Measurements from ENCODE around the gene SEMA4B. TPM values are rescaled to one million over a fixed set of nuclear protein-coding genes. Genes with fewer than 3 reads are reported as not detected.
"Not testable (repeated sequence)": the region's sequence is repeated elsewhere in the genome, so short reads cannot be mapped to it uniquely, and the experiment has no call there.

Gene SEMA4B
- total RNA-seq, 1 donor from 2014 or later = 30.2 TPM

GRCh38 chr15:90188065-90188464 lies 13.1 kb upstream of the SEMA4B start:
- H3K27ac Mint-ChIP-seq; H3K27me3 Mint-ChIP-seq (ENCODE audit: low read depth); DNase-seq (ENCODE audit: low spot score); H3K9me3 Mint-ChIP-seq; H3K36me3 Mint-ChIP-seq (ENCODE audit: low read depth); intact Hi-C loops (cut with micrococcal nuclease); H3K4me3 Mint-ChIP-seq (ENCODE audit: low read depth): not testable (repeated sequence)
- H3K4me1 Mint-ChIP-seq (ENCODE audit: low read depth) = peaks cover 41% of the 10 kb centered on the region

DNA sequence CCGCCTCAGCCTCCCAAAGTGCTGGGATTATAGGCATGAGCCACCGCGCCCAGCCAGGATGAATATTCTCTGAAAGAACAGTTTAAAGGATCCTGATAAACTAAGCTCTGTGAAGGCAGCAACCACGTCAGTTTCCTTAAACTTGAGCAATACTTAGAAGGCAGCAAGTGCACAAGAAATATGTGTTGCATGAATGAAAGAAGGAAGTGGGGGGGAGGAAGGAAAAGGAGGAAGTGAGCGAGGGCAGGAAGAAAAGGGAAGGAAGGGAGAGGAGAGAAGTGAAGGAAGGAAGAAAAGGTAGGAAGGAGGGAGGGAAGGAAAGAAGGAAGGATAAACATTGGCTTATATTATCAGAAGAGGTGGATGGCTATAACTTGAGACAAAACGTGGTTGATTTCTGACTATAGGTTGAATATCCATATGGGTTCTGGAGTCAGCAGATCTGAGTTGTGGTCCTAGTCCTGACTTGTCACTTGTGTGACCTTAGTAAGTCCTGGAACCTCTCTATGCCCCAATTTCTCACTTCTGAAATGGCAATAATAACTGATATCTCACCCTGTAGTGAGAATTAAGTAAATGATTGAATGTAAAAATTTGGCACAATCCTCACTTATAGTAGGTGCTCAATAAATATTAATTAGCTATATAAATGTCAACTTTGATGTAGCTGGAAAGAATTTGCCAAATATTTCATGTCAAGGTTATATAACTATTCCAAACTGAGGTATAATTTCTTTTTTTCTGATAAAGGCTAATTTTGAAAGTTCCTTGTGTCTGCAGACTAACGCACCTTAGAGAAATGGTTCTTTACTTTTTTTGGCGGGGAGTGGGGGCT lies 12.0 kb upstream of the SEMA4B start:
- intact Hi-C loops (cut with micrococcal nuclease) = no loop called here
- H3K36me3 Mint-ChIP-seq (ENCODE audit: low read depth) = peaks cover 8% of the 10 kb centered on the region
- no peak overlapping the region for H3K27ac Mint-ChIP-seq
- no peaks in the 10 kb centered on the region for H3K9me3 Mint-ChIP-seq
- no peak for DNase-seq (ENCODE audit: low spot score)
- peaks cover 41% of the 10 kb centered on the region for H3K4me1 Mint-ChIP-seq (ENCODE audit: low read depth)
- no peaks in the 10 kb centered on the region for H3K27me3 Mint-ChIP-seq (ENCODE audit: low read depth)
- H3K4me3 Mint-ChIP-seq (ENCODE audit: low read depth) = no peak overlapping the region

- H3K9me3 Mint-ChIP-seq = no peaks in the 10 kb centered on the region
- DNase-seq (ENCODE audit: low spot score) = no peak
- no peak overlapping the region for H3K4me3 Mint-ChIP-seq (ENCODE audit: low read depth)
- peaks cover 11% of the 10 kb centered on the region for H3K36me3 Mint-ChIP-seq (ENCODE audit: low read depth)
- no peaks in the 10 kb centered on the region for H3K27me3 Mint-ChIP-seq (ENCODE audit: low read depth)
- intact Hi-C loops (cut with micrococcal nuclease) = no loop called here
- peaks cover 39% of the 10 kb centered on the region for H3K4me1 Mint-ChIP-seq (ENCODE audit: low read depth)
- H3K27ac Mint-ChIP-seq = no peak overlapping the region
Measured at GRCh38 chr15:90189781-90190467, 11.2 kb upstream of the SEMA4B start.

DNA sequence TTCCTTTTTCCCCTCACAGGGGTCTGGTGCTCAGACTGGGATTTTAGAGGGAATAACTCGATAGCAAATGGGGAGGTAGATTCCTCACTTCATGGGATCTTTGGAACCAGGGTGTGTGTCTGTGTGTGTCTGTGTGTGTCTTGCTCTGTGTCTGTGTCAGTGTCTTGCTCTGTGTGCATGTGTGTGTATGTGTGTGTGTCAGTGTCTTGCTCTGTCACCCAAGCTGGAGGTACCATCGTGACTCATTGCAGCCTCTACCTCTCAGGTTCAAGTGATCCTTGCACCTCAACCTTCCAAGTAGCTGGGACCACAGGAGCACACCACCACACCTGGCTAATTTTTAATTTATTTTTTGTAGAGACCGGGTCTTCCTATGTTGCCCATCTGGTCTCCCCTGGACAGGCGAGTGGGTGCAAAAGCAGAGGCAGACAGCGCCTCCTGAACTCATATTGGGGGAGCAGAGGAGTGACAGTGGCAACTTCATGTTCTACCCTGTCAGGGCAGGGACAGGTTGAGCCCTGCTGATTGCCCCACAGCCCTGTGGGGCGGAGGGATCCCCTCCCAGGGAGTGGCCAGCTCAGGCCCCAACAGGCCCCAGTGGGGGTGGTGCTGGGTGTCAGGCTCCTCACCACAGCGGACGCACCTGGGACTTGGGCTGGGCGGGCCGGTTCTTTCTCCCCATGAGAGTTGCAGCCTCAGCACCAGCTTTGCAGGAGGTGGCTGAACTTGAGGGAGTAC lies 10.4 kb upstream of the SEMA4B start:
- DNase-seq (ENCODE audit: low spot score) = no peak
- Mint-ChIP-seq H3K4me3 (ENCODE audit: low read depth) (no peak overlapping the region), H3K36me3 (ENCODE audit: low read depth) (peaks cover 14% of the 10 kb centered on the region), H3K9me3 (no peaks in the 10 kb centered on the region), H3K27me3 (ENCODE audit: low read depth) (no peaks in the 10 kb centered on the region), H3K27ac (no peak overlapping the region), H3K4me1 (ENCODE audit: low read depth) (peaks cover 33% of the 10 kb centered on the region)
- intact Hi-C loops (cut with micrococcal nuclease) = no loop called here

DNA sequence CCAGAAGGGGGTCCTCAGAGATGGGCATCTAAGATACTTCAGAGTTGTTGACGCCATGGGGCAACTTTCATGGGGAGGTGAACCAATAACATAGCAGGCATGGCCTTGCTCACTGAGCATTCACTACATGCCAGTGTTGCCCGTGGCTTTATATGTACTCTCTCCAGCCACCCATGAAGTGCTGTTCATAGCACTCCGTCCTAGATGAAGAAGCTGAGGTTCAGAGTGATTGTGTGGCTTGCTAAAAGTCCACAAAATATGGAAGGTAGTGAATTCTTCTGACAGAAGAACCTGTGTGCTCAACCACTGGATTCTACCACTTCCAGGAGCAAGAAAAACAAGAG lies 9.8 kb upstream of the SEMA4B start:
- DNase-seq (ENCODE audit: low spot score) = no peak
- intact Hi-C loops (cut with micrococcal nuclease) = no loop called here
- Mint-ChIP-seq H3K27ac (no peak overlapping the region), H3K4me1 (ENCODE audit: low read depth) (peaks cover 33% of the 10 kb centered on the region), H3K27me3 (ENCODE audit: low read depth) (no peaks in the 10 kb centered on the region), H3K36me3 (ENCODE audit: low read depth) (peaks cover 14% of the 10 kb centered on the region), H3K9me3 (no peaks in the 10 kb centered on the region), H3K4me3 (ENCODE audit: low read depth) (no peak overlapping the region)

- no peaks in the 10 kb centered on the region for H3K27me3 Mint-ChIP-seq (ENCODE audit: low read depth)
Measured at GRCh38 chr15:90191794-90192509, 9.2 kb upstream of the SEMA4B start.

DNA sequence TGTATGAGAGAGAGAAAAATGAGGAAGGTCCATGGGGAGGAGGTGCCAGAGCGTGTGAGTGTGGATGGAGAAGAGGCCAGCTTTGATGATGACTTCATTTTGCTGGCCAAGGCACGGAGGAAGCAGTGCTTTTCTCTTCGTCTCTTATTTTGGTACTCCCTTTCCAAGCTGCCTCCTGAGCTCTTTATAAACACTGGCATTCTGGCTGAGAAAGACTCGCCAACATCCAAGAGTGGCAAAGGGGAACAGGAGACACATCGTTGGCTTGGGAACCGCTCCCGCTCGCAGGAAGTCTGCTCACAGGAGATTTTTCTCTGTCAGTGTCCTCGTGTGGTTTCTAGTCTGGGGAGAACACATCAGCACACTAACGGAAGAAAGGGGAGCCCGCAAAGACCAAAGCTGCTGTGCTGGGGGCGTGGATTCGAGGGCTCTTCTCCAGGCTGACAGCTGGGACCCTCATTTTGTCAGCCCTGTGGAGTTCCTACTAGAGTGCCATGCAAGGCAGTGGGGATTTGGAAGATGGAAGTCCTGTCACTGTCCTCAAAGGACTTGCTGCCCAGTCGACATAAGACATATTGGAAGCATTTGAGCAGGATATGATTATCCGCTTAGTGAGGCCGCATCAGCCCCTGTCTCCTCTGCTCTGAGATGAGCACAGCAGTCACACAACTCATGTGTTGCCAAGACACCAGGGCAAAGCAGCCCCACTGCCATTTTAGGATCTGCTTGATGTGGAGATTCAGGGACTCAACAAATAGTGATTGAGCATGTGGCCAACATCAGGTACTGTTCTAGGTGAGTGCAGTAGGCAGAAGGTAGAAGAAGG lies 8.0 kb upstream of the SEMA4B start:
- peaks cover 30% of the 10 kb centered on the region for H3K4me1 Mint-ChIP-seq (ENCODE audit: low read depth)
- peak overlapping the region; percentile 61 for H3K27ac Mint-ChIP-seq
- H3K9me3 Mint-ChIP-seq = no peaks in the 10 kb centered on the region
- no peaks in the 10 kb centered on the region for H3K27me3 Mint-ChIP-seq (ENCODE audit: low read depth)
- H3K4me3 Mint-ChIP-seq (ENCODE audit: low read depth) = peak overlapping the region; percentile 3
- intact Hi-C loops (cut with micrococcal nuclease) = no loop called here
- no peak for DNase-seq (ENCODE audit: low spot score)
- H3K36me3 Mint-ChIP-seq (ENCODE audit: low read depth) = peaks cover 14% of the 10 kb centered on the region

More at GRCh38 chr15:90191794-90192509, 9.2 kb upstream of the SEMA4B start:
- Mint-ChIP-seq H3K4me3 (ENCODE audit: low read depth) (peak overlapping the region; percentile 35), H3K27ac (no peak overlapping the region), H3K9me3 (no peaks in the 10 kb centered on the region), H3K4me1 (ENCODE audit: low read depth) (peaks cover 33% of the 10 kb centered on the region), H3K36me3 (ENCODE audit: low read depth) (peaks cover 14% of the 10 kb centered on the region)
- intact Hi-C loops (cut with micrococcal nuclease) = no loop called here
- peak; percentile 23 for DNase-seq (ENCODE audit: low spot score)

GRCh38 chr15:90194655-90195054 lies 6.5 kb upstream of the SEMA4B start:
- no peak for DNase-seq (ENCODE audit: low spot score)
- Mint-ChIP-seq H3K36me3 (ENCODE audit: low read depth) (peaks cover 14% of the 10 kb centered on the region), H3K27me3 (ENCODE audit: low read depth) (no peaks in the 10 kb centered on the region), H3K4me1 (ENCODE audit: low read depth) (peaks cover 35% of the 10 kb centered on the region), H3K27ac (no peak overlapping the region), H3K9me3 (no peaks in the 10 kb centered on the region), H3K4me3 (ENCODE audit: low read depth) (no peak overlapping the region)
- intact Hi-C loops (cut with micrococcal nuclease) = no loop called here

DNA sequence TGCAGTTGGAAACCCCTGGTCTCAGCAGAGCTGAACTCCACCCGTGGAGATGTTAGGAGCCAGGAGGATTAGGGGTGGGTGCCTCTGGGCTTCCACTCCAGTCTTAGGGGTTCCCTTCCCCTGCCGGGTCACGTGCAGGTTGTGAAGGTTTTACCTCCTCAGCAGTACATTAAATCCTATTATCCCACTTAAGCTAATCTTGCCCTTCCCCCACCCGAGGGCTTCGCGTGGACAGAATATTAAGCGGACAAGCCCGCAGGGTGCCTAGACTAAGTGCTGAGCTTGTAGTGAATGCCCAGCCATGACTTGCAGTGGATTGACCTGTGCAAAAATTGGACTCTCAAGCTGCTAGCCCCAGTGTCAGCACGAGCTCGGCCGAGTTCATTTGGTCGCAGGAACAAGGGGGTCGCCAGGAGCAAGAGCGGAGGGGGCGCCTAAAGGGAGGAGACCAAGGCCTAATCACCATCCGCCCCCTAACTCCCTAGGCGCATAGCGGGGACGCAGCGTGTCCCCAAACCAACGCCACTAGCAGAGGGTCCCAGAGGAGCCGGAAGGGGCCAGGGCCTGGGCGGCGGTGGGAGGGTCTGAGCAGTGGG lies 498 bp upstream of the SEMA4B start:
- Mint-ChIP-seq H3K36me3 (ENCODE audit: low read depth) (peaks cover 4% of the 10 kb centered on the region), H3K27me3 (ENCODE audit: low read depth) (no peaks in the 10 kb centered on the region), H3K27ac (peak overlapping the region; percentile 67), H3K9me3 (no peaks in the 10 kb centered on the region), H3K4me3 (ENCODE audit: low read depth) (peak overlapping the region; percentile 83), H3K4me1 (ENCODE audit: low read depth) (peaks cover 27% of the 10 kb centered on the region)
- DNase-seq (ENCODE audit: low spot score) = no peak
- intact Hi-C loops (cut with micrococcal nuclease) = loop anchor here (2.0 to 5.0 kb wide), 2 partner anchors 33 to 34 kb away; partner anchors contain the start of gene GDPGP1

GRCh38 chr15:90201944-90202375 lies 830 bp downstream of the SEMA4B start:
- H3K4me3 Mint-ChIP-seq (ENCODE audit: low read depth) = peak overlapping the region; percentile 79
- DNase-seq (ENCODE audit: low spot score) = no peak

GRCh38 chr15:90202929-90203328 lies 1.8 kb downstream of the SEMA4B start:
- Mint-ChIP-seq H3K27ac (no peak overlapping the region), H3K4me1 (ENCODE audit: low read depth) (peaks cover 30% of the 10 kb centered on the region), H3K36me3 (ENCODE audit: low read depth) (peaks cover 7% of the 10 kb centered on the region), H3K4me3 (ENCODE audit: low read depth) (peak overlapping the region; percentile 81), H3K27me3 (ENCODE audit: low read depth) (no peaks in the 10 kb centered on the region), H3K9me3 (no peaks in the 10 kb centered on the region)
- intact Hi-C loops (cut with micrococcal nuclease) = loop anchor here (5.0 kb wide), 1 partner anchor 36 kb away; no protein-coding TSS in a partner anchor
- no peak for DNase-seq (ENCODE audit: low spot score)

More at GRCh38 chr15:90201944-90202375, 830 bp downstream of the SEMA4B start:
- intact Hi-C loops (cut with micrococcal nuclease) = loop anchor here (2.0 to 5.0 kb wide), 2 partner anchors 33 to 35 kb away; partner anchors contain the start of gene GDPGP1
- Mint-ChIP-seq H3K9me3 (no peaks in the 10 kb centered on the region), H3K36me3 (ENCODE audit: low read depth) (peaks cover 7% of the 10 kb centered on the region), H3K27ac (peak overlapping the region; percentile 22), H3K4me1 (ENCODE audit: low read depth) (peaks cover 29% of the 10 kb centered on the region), H3K27me3 (ENCODE audit: low read depth) (no peaks in the 10 kb centered on the region)

All from activated T-helper 2 cell treated with anti-CD3 and anti-CD28 coated beads, Interferon-gamma antibody, Interleukin-2, Interleukin-4, amounts not matched to agents 10 μg/mL and 5 μg/mL and 100 μg/mL, durations not matched to agents 14 hours and 24 hours and 36 hours (primary cell).